HepG2 (cell line): ENCODE data around the gene SVOPL. TPM values are rescaled to one million over a fixed set of nuclear protein-coding genes. Genes with fewer than 3 reads are reported as not detected.

ENCODE experiments used
- ATAC-seq: fragments of 200-7000 bp; cut with Tn5 transposase; 3 replicates; pipeline ENCODE4 v1.9.1; 2020; ENCODE audit warnings: mild to moderate bottlenecking, moderate library complexity
- BruUV-seq: library from RNA; stranded (reverse); fragments of 400-500 nt; replicated peaks from 2 replicates; lab custom pipeline; 2021; lab: Mats Ljungman, UMichigan
- CTCF ChIA-PET: fragments of 300-600 bp; formaldehyde crosslinking; extraction: SDS; loops from one replicate; lab custom pipeline; 2021; ENCODE audit warnings: low total read pairs, inconsistent platforms, low intra/inter-chr PET ratio; lab: Yijun Ruan, JAX
- POLR2A ChIA-PET: fragments of 350-600 bp; sonication (Branson Sonifier 250); formaldehyde crosslinking; loops from one replicate; lab custom pipeline; 2020; ENCODE audit warnings: antibody characterized with exemption, inconsistent platforms; lab: Yijun Ruan, JAX
- DNase-seq: peaks from one replicate; pipeline ENCODE4 v3.0.0-alpha.2; 2015; ENCODE audit warnings: low spot score
- FAIRE-seq: peaks from 3 replicates; lab custom pipeline; 2011; peaks lifted over from hg19 to GRCh38; lab: Jason Lieb, UNC
- H2AFZ ChIP-seq: one replicate; pipeline ENCODE4 v1.6.1; 2011; ENCODE audit warnings: low read length, inconsistent platforms
- H3K27ac ChIP-seq: fragments of 300-600 bp; 3 replicates; pipeline ENCODE4 v1.8.0; 2011; ENCODE audit warnings: mixed run types, mild to moderate bottlenecking, mixed read lengths, low read length, inconsistent platforms; ENCODE audit not compliant: insufficient read depth; ENCODE audit errors: extremely low read length
- H3K27me3 ChIP-seq, 2 experiments: fragments of 200-600 bp in 1 of 2; 2 replicates in 1 of 2; 3 replicates in 1 of 2; pipeline versions ENCODE4 v1.6.0 to v1.8.0; 2011; ENCODE audit warnings: low read length in 2 of 2, mild to moderate bottlenecking in 2 of 2, moderate library complexity in 2 of 2, inconsistent platforms in 1 of 2; ENCODE audit not compliant: insufficient read depth in 2 of 2, control insufficient read depth in 1 of 2
- H3K36me3 ChIP-seq, 2 experiments: fragments of 200-600 bp in 1 of 2; replicated peaks in 1 of 2; 2 replicates in 1 of 2; 3 replicates in 1 of 2; pipeline versions ENCODE4 v1.5.1 to v1.8.0; 2011; ENCODE audit warnings: low read length in 2 of 2, inconsistent platforms in 1 of 2; ENCODE audit not compliant: insufficient read depth in 2 of 2, control insufficient read depth in 1 of 2
- H3K4me1 ChIP-seq: 2 replicates; pipeline ENCODE4 v1.5.1; 2012; ENCODE audit warnings: low read length, inconsistent platforms; ENCODE audit not compliant: insufficient read depth
- H3K4me2 ChIP-seq: 2 replicates; pipeline ENCODE4 v1.6.0; 2011; ENCODE audit warnings: low read depth, low read length, inconsistent platforms
- H3K4me3 ChIP-seq, 3 experiments: fragments of 200-600 bp in 1 of 3; sonication (generic), shearing (Covaris generic) in 1 of 3; replicated peaks in 1 of 3; 2 replicates each; pipeline ENCODE4 v1.5.1; 2011 to 2016; ENCODE audit warnings: low read length in 3 of 3, inconsistent platforms in 2 of 3, low read depth in 2 of 3, mild to moderate bottlenecking in 2 of 3, control low read depth in 1 of 3, mixed read lengths in 1 of 3; ENCODE audit not compliant: insufficient read depth in 1 of 3
- H3K79me2 ChIP-seq: one replicate; pipeline ENCODE4 v1.6.1; 2011; ENCODE audit warnings: low read length, inconsistent platforms; ENCODE audit not compliant: insufficient read depth
- H3K9ac ChIP-seq: 2 replicates; pipeline ENCODE4 v1.6.0; 2011; ENCODE audit warnings: mild to moderate bottlenecking, low read depth, low read length, inconsistent platforms; ENCODE audit not compliant: insufficient read depth
- H3K9me3 ChIP-seq: 2 replicates; pipeline ENCODE4 v1.5.1; 2012; ENCODE audit warnings: mild to moderate bottlenecking, low read length
- H4K20me1 ChIP-seq: 2 replicates; pipeline ENCODE4 v1.6.0; 2011; ENCODE audit warnings: inconsistent platforms, mild to moderate bottlenecking, low read length, moderate library complexity; ENCODE audit not compliant: insufficient read depth
- AGO2 ChIP-seq: fragments of 200-400 bp; formaldehyde crosslinking; optimal IDR thresholded peaks from 2 replicates; pipeline ENCODE3; 2017; ENCODE audit warnings: mild to moderate bottlenecking, low read depth, low read length, moderate library complexity
- CREB1 ChIP-seq, 2 experiments: fragments of 450-650 bp in 1 of 2; IDR thresholded peaks; 2 replicates each; pipeline ENCODE4 v1.6.1; 2016 to 2017; ENCODE audit warnings: control low read depth in 1 of 2, mild to moderate bottlenecking in 1 of 2, missing compliant biosample characterization in 1 of 2, missing genetic modification characterization in 1 of 2
- FOXO4 ChIP-seq: sonication (generic); formaldehyde crosslinking; conservative IDR thresholded peaks from 2 replicates; pipeline ENCODE4 v1.8.1; 2023; ENCODE audit warnings: missing genetic modification reagents
- GTF2F1 ChIP-seq: fragments of 150-350 bp; IDR thresholded peaks from 2 replicates; pipeline ENCODE4 v1.6.1; 2014; ENCODE audit warnings: low read length
- HOXD1 ChIP-seq: sonication (generic); formaldehyde crosslinking; IDR thresholded peaks from 2 replicates; pipeline ENCODE4 v1.5.0; 2020; ENCODE audit warnings: missing genetic modification reagents
- ISX ChIP-seq: sonication (generic); formaldehyde crosslinking; conservative IDR thresholded peaks from 2 replicates; pipeline ENCODE4 v1.5.0; 2020; ENCODE audit warnings: missing genetic modification reagents
- POGZ ChIP-seq: sonication (generic); formaldehyde crosslinking; IDR thresholded peaks from 2 replicates; pipeline ENCODE4 v1.4.0; 2020; ENCODE audit warnings: mild to moderate bottlenecking, missing genetic modification reagents
- POLR2AphosphoS5 ChIP-seq: IDR thresholded peaks from 2 replicates; pipeline ENCODE4 v1.6.1; 2012; ENCODE audit warnings: low read depth, low read length
- RBM22 ChIP-seq: fragments of 200-400 bp; formaldehyde crosslinking; optimal IDR thresholded peaks from 2 replicates; pipeline ENCODE3; 2017; ENCODE audit warnings: mild to moderate bottlenecking, low read length, moderate library complexity
- ZNF460 ChIP-seq: sonication (generic); formaldehyde crosslinking; IDR thresholded peaks from 2 replicates; pipeline ENCODE4 v1.5.1; 2020; ENCODE audit warnings: missing genetic modification reagents, mild to moderate bottlenecking, borderline replicate concordance
- ZNF546 ChIP-seq: sonication (generic); formaldehyde crosslinking; conservative IDR thresholded peaks from 2 replicates; pipeline ENCODE4 v1.8.1; 2023; ENCODE audit warnings: mild to moderate bottlenecking, missing genetic modification reagents
- ZNF772 ChIP-seq: sonication (generic); formaldehyde crosslinking; IDR thresholded peaks from 2 replicates; pipeline ENCODE4 v1.5.0; 2020; ENCODE audit warnings: mild to moderate bottlenecking, missing genetic modification reagents
- WGBS: methylation state at CpG from one replicate; pipeline ENCODE4 v1.1.6; 2017; ENCODE audit warnings: low lambda C conversion rate; 5-methylcytosine and 5-hydroxymethylcytosine counted together
- in situ Hi-C: cut with HindIII; loops from 2 replicates; pipeline ENCODE4 v1.10.0; 2017; ENCODE audit warnings: low pct_unique_long_range_greater_than_20kb; ENCODE audit not compliant: extremely low pct_ligation_motif_present
- intact Hi-C: fragments of 100-400 bp; cut with micrococcal nuclease; formaldehyde crosslinking; loops from one replicate; pipeline ENCODE4 v1.10.0; 2022; ENCODE audit not compliant: unreplicated experiment
- polyA plus RNA-seq, 8 experiments: library from polyadenylated mRNA; depleted of rRNA in 3 of 8; stranded (reverse) in 7 of 8; unstranded in 1 of 8; fragments of >200 nt; fragmentation: Illumina TruSeq in 4 of 8; extraction: Trizol in 4 of 8; gene quantifications; 2 replicates each; pipeline versions ENCODE4 v1.2.1 to v1.2.3, GENCODE V29; 2011 to 2016; ENCODE audit warnings: low read depth in 4 of 8, missing spikeins in 1 of 8, mixed read lengths in 1 of 8; ENCODE audit not compliant: insufficient read depth in 1 of 8
- total RNA-seq, 5 experiments: library from RNA; depleted of rRNA; stranded (reverse); fragments of >200 nt; fragmentation: Illumina TruSeq; extraction: Trizol; gene quantifications; 2 replicates each; pipeline ENCODE4 v1.2.3, GENCODE V29; 2016; ENCODE audit warnings: low read depth in 1 of 5

The SVOPL gene
- total and polyA plus RNA-seq, 2 of the 13 experiments (the other 11 are each of a cell fraction or from before 2014, with no cell fraction given), result not detected

DNA sequence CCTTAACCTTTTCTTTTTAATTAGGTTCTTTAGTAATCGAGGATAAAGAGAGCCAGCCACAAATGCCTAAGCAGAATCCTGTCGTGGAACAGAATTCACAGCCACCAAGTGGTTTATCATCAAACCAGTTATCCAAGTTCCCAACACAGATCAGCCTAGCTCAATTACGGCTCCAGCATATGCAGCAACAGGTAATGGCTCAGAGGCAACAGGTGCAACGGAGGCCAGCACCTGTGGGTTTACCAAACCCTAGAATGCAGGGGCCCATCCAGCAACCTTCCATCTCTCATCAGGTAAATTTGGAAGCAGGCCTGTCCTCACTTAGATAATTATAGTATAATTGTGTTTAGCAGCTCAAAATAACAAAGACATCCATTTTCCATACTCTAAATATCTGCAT lies 146.5 kb downstream of the SVOPL start:
- no peak overlapping the region for H3K9ac ChIP-seq
- no peak overlapping the region for H3K27ac ChIP-seq
- FAIRE-seq (no peak), DNase-seq (no peak), ATAC-seq (no peak)
- BruUV-seq, result no TSS peak
- intact Hi-C loops (no loop called here), in situ Hi-C loops (no loop called here)
- H4K20me1 ChIP-seq, result no peaks in the 10 kb centered on the region
- ChIA-PET POLR2A (no interaction called here), CTCF (no interaction called here)
- H3K4me3 ChIP-seq, result no peak overlapping the region
- H3K9me3 ChIP-seq, result peaks cover 12% of the 10 kb centered on the region
- no peak overlapping the region for H3K4me2 ChIP-seq
- peaks cover 32% of the 10 kb centered on the region; the same call in 1 of the 2 replicates for H3K4me1 ChIP-seq
- H3K36me3 ChIP-seq, result peaks cover 37 to 94% of the 10 kb centered on the region in 2 experiments
- no peak for TF ChIP-seq ISX
- peak; percentile 48; the same call in 1 of the 2 replicates for TF ChIP-seq POLR2AphosphoS5
- no peak for TF ChIP-seq ZNF772
- no peak for TF ChIP-seq CREB1 (IDR thresholded peaks at IDR 0.05)
- no peak for TF ChIP-seq CREB1 (CRISPR knock-in tag; IDR thresholded peaks at IDR 0.05)
- TF ChIP-seq RBM22, result peak; percentile 99
- TF ChIP-seq POGZ, result no peak
- no peak overlapping the region for H2AFZ ChIP-seq
- H3K79me2 ChIP-seq, result peaks cover 18% of the 10 kb centered on the region
- WGBS, result 99% methylated on average over 3 of the region's 4 CpGs
- H3K27me3 ChIP-seq, result no peaks in the 10 kb centered on the region

GRCh38 chr7:138553805-138554204 lies 147.4 kb downstream of the SVOPL start:
- POLR2A ChIA-PET, result no interaction called here
- no peak overlapping the region for H3K27ac ChIP-seq
- peaks cover 12% of the 10 kb centered on the region for H3K9me3 ChIP-seq
- WGBS, result 96% methylated on average over 4 of the region's 4 CpGs
- H3K4me1 ChIP-seq, result peaks cover 35% of the 10 kb centered on the region; the same call in 1 of the 2 replicates
- no peaks in the 10 kb centered on the region for H3K27me3 ChIP-seq
- no peak for FAIRE-seq
- peaks cover 34 to 93% of the 10 kb centered on the region in 2 experiments for H3K36me3 ChIP-seq
- H3K79me2 ChIP-seq, result peaks cover 19% of the 10 kb centered on the region
- no peak overlapping the region for H2AFZ ChIP-seq
- CTCF ChIA-PET, result no interaction called here
- no peak overlapping the region for H3K9ac ChIP-seq
- no peak for DNase-seq
- TF ChIP-seq HOXD1 (CRISPR knock-in tag) (no peak), FOXO4 (CRISPR knock-in tag) (no peak), ZNF460 (no peak), GTF2F1 (no peak), RBM22 (peak; percentile 99), ZNF546 (CRISPR knock-in tag) (no peak), AGO2 (peak; percentile 41)
- ATAC-seq, result peak; percentile 17
- in situ Hi-C loops (no loop called here), intact Hi-C loops (no loop called here)
- no peaks in the 10 kb centered on the region; the same call in 1 of the 2 replicates for H4K20me1 ChIP-seq
- H3K4me2 ChIP-seq, result no peak overlapping the region
- no peak overlapping the region for H3K4me3 ChIP-seq
- BruUV-seq, result no TSS peak
